ENCODE results near the gene KLHL17.

The KLHL17 gene

DNA sequence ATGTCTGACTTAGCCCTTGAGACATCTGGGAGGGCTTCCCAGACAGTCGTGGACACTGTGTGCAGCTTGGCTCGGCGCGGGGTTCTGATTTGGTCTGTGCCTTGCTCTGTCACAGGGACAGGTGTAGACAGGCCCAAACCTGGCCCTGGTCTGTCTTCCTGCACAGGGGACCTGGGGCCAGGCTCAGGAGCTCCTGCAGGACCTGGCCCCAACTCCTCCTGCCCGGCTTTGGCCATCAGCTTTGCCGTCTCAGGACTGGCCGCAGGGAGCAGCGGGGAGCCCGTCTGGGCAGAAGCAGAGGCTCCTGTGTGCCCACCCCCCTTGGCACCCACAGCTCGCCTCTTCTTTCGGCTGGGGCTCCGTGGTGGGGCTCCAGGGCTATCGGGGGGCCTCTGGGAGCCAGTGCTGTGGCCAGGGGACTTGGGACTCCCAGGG lies 19.8 kb downstream of the KLHL17 start:
- no peak overlapping the region for H2AFZ ChIP-seq (ENCODE audit: low read length)
- H2BK5ac ChIP-seq (ENCODE audit: low read length) = no peak overlapping the region
- no peaks in the 10 kb centered on the region for H3K79me1 ChIP-seq (ENCODE audit: low read depth, low read length)
- H3K18ac ChIP-seq (ENCODE audit: low read length) = no peak overlapping the region
- peaks cover 0 to 60% (median 8%) of the 10 kb centered on the region in 3 experiments for H3K27me3 ChIP-seq (ENCODE audit: control insufficient read depth in 3 of 3, insufficient read depth in 3 of 3, low read depth in 1 of 3, low read length in 3 of 3)
- no peak overlapping the region for H3K27ac ChIP-seq (replicated peaks; ENCODE audit: low read length)
- H2AK5ac ChIP-seq (ENCODE audit: low read depth, low read length) = peak overlapping the region; percentile 84
- no peaks in the 10 kb centered on the region for H3K9me3 ChIP-seq (replicated peaks in 1 of 2; ENCODE audit: control insufficient read depth in 2 of 2, insufficient read depth in 1 of 2, low read depth in 1 of 2, low read length in 2 of 2)
- DNase-seq (ENCODE audit: low spot score) = no peak
- peak overlapping the region; percentile 50 for H3K23ac ChIP-seq (ENCODE audit: low read depth, low read length, poor library complexity)
- no peak overlapping the region for H3K14ac ChIP-seq (ENCODE audit: low read length)
- no CpG with 5 or more reads among the region's 13 CpGs for WGBS, 2 donors (ENCODE audit: extremely low coverage in 2 of 2, insufficient read length in 2 of 2, insufficient replicate concordance in 1 of 2)
- no peak overlapping the region for H3K4ac ChIP-seq (ENCODE audit: low read length)
- peak overlapping the region; percentile 67 for H2BK15ac ChIP-seq (ENCODE audit: low read length)
- H3K4me2 ChIP-seq (ENCODE audit: insufficient read depth, low read length, poor library complexity, severe bottlenecking) = no peak overlapping the region
- no peak overlapping the region for H3K4me3 ChIP-seq (ENCODE audit: low read length in 2 of 2)
- no peak overlapping the region for H3K9ac ChIP-seq (ENCODE audit: low read depth, low read length, poor library complexity)
- no peak overlapping the region for H2BK120ac ChIP-seq (ENCODE audit: low read depth, low read length)
- no peak overlapping the region for H4K8ac ChIP-seq (ENCODE audit: low read depth, low read length)
- H3K4me1 ChIP-seq (ENCODE audit: control insufficient read depth in 2 of 2, insufficient read depth in 1 of 2, low read depth in 1 of 2, low read length in 2 of 2) = peaks cover 0 to 1% of the 10 kb centered on the region in 2 donors
- no peak overlapping the region for H4K91ac ChIP-seq (ENCODE audit: low read depth, low read length, poor library complexity)
- no peaks in the 10 kb centered on the region for H3K36me3 ChIP-seq (replicated peaks in 1 of 2; ENCODE audit: control insufficient read depth in 2 of 2, insufficient read depth in 2 of 2, low read length in 2 of 2)
- no peak overlapping the region for H2BK12ac ChIP-seq (ENCODE audit: low read length)

DNA sequence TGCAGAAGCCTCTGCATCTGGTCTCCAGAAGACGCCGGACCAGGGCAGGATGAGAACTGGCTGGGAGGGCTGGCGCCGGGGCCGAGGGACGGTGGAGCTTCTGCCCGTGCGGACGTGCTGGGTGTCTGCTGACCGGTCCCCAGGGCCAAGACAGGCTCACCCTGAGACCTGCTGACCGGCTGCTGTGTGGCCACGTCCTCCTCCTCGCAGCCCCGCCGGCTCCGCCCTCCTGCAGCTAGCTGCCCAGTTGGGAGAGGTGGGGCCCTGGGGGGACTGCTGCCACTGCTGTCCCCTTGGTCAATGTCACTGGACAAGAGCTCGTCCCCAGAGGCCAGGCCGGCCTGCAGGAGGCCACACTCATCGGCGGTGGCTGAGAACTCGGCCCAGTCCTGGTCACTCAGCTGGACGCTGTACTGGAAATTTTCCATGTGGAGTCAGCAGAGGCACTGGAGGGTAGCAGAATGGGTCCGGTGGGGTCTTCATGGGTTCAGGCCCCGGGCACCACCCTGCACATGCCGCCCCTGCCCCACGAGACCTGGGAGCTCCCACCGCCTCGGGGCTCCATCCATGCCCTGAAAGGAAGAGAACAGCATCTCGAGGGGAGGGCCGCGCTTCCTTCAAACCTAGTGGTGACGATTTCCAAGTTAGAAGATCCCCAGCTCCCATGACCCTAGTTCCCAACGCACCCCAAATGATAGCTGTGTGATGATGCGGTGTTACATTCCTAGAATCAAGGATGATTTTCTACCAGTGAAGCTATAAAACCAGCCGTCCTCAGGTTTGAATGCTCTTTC lies 20.4 kb downstream of the KLHL17 start:
- Histone ChIP-seq H3K9ac (ENCODE audit: low read depth, low read length, poor library complexity) (peak overlapping the region; percentile 60), H2AFZ (ENCODE audit: low read length) (no peak overlapping the region), H2AK5ac (ENCODE audit: low read depth, low read length) (peak overlapping the region; percentile 84), H3K27ac (replicated peaks; ENCODE audit: low read length) (no peak overlapping the region), H2BK12ac (ENCODE audit: low read length) (no peak overlapping the region), H2BK120ac (ENCODE audit: low read depth, low read length) (no peak overlapping the region), H4K91ac (ENCODE audit: low read depth, low read length, poor library complexity) (no peak overlapping the region), H3K4me3 (ENCODE audit: low read length in 2 of 2) (no peak overlapping the region), H3K36me3 (replicated peaks in 1 of 2; ENCODE audit: control insufficient read depth in 2 of 2, insufficient read depth in 2 of 2, low read length in 2 of 2) (no peaks in the 10 kb centered on the region), H3K4me2 (ENCODE audit: insufficient read depth, low read length, poor library complexity, severe bottlenecking) (no peak overlapping the region), H3K79me1 (ENCODE audit: low read depth, low read length) (no peaks in the 10 kb centered on the region), H4K8ac (ENCODE audit: low read depth, low read length) (no peak overlapping the region), H3K4me1 (ENCODE audit: control insufficient read depth in 2 of 2, insufficient read depth in 1 of 2, low read depth in 1 of 2, low read length in 2 of 2) (peaks cover 0 to 1% of the 10 kb centered on the region in 2 donors), H3K23ac (ENCODE audit: low read depth, low read length, poor library complexity) (peak overlapping the region; percentile 80), H3K27me3 (ENCODE audit: control insufficient read depth in 3 of 3, insufficient read depth in 3 of 3, low read depth in 1 of 3, low read length in 3 of 3) (peaks cover 0 to 57% (median 5%) of the 10 kb centered on the region in 3 experiments), H2BK5ac (ENCODE audit: low read length) (peak overlapping the region; percentile 75), H3K9me3 (replicated peaks in 1 of 2; ENCODE audit: control insufficient read depth in 2 of 2, insufficient read depth in 1 of 2, low read depth in 1 of 2, low read length in 2 of 2) (no peaks in the 10 kb centered on the region), H3K14ac (ENCODE audit: low read length) (peak overlapping the region; percentile 71), H3K18ac (ENCODE audit: low read length) (peak overlapping the region; percentile 38), H3K4ac (ENCODE audit: low read length) (no peak overlapping the region), H2BK15ac (ENCODE audit: low read length) (peak overlapping the region; percentile 67)
- DNase-seq (ENCODE audit: low spot score) = no peak
- no CpG with 5 or more reads among the region's 35 CpGs for WGBS, 2 donors (ENCODE audit: extremely low coverage in 2 of 2, insufficient read length in 2 of 2, insufficient replicate concordance in 1 of 2)

DNA sequence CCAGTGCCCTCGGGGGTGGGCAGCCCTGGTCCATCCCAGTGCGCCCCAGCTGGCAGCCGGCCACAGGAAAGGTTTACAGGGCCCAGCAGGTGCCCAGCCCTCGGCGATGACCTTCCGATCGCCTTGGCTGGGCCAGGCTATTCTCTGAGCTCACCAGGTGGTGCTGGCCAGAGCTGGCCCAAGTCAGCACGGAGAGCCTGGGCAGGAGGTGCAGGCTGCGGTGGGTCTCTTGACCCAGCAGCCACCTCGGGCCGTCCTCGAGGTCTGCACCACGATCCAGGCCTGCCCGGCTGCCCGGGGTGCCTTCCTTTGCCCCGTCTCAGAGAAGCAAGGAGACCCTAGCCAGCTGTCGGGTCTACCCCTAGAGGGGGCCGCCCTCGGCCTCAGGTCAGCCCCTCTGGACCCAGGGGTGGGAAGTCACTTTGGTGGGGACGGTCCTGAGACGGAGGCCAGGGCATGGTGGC lies 21.1 kb downstream of the KLHL17 start:
- H3K36me3 ChIP-seq (replicated peaks in 1 of 2; ENCODE audit: control insufficient read depth in 2 of 2, insufficient read depth in 2 of 2, low read length in 2 of 2) = no peaks in the 10 kb centered on the region
- H3K4me1 ChIP-seq (ENCODE audit: control insufficient read depth in 2 of 2, insufficient read depth in 1 of 2, low read depth in 1 of 2, low read length in 2 of 2) = no peaks in the 10 kb centered on the region
- no peak overlapping the region for H4K8ac ChIP-seq (ENCODE audit: low read depth, low read length)
- peak overlapping the region; percentile 48 for H3K18ac ChIP-seq (ENCODE audit: low read length)
- peak overlapping the region; percentile 58 for H2BK12ac ChIP-seq (ENCODE audit: low read length)
- H3K14ac ChIP-seq (ENCODE audit: low read length) = no peak overlapping the region
- H3K4ac ChIP-seq (ENCODE audit: low read length) = no peak overlapping the region
- peak overlapping the region; percentile 52 for H2AK5ac ChIP-seq (ENCODE audit: low read depth, low read length)
- no peak overlapping the region for H3K9ac ChIP-seq (ENCODE audit: low read depth, low read length, poor library complexity)
- DNase-seq (ENCODE audit: low spot score) = no peak
- peak overlapping the region; percentile 43 for H3K23ac ChIP-seq (ENCODE audit: low read depth, low read length, poor library complexity)
- no peak overlapping the region for H3K4me3 ChIP-seq (ENCODE audit: low read length in 2 of 2)
- H3K4me2 ChIP-seq (ENCODE audit: insufficient read depth, low read length, poor library complexity, severe bottlenecking) = no peak overlapping the region
- peaks cover 0 to 51% (median 4%) of the 10 kb centered on the region in 3 experiments for H3K27me3 ChIP-seq (ENCODE audit: control insufficient read depth in 3 of 3, insufficient read depth in 3 of 3, low read depth in 1 of 3, low read length in 3 of 3)
- no peak overlapping the region for H2AFZ ChIP-seq (ENCODE audit: low read length)
- no peaks in the 10 kb centered on the region for H3K9me3 ChIP-seq (replicated peaks in 1 of 2; ENCODE audit: control insufficient read depth in 2 of 2, insufficient read depth in 1 of 2, low read depth in 1 of 2, low read length in 2 of 2)
- H2BK15ac ChIP-seq (ENCODE audit: low read length) = peak overlapping the region; percentile 37
- no peak overlapping the region for H3K27ac ChIP-seq (replicated peaks; ENCODE audit: low read length)
- no peak overlapping the region for H2BK120ac ChIP-seq (ENCODE audit: low read depth, low read length)
- peak overlapping the region; percentile 24 for H2BK5ac ChIP-seq (ENCODE audit: low read length)
- no CpG with 5 or more reads among the region's 21 CpGs for WGBS, 2 donors (ENCODE audit: extremely low coverage in 2 of 2, insufficient read length in 2 of 2, insufficient replicate concordance in 1 of 2)
- no peak overlapping the region for H4K91ac ChIP-seq (ENCODE audit: low read depth, low read length, poor library complexity)
- H3K79me1 ChIP-seq (ENCODE audit: low read depth, low read length) = no peaks in the 10 kb centered on the region

DNA sequence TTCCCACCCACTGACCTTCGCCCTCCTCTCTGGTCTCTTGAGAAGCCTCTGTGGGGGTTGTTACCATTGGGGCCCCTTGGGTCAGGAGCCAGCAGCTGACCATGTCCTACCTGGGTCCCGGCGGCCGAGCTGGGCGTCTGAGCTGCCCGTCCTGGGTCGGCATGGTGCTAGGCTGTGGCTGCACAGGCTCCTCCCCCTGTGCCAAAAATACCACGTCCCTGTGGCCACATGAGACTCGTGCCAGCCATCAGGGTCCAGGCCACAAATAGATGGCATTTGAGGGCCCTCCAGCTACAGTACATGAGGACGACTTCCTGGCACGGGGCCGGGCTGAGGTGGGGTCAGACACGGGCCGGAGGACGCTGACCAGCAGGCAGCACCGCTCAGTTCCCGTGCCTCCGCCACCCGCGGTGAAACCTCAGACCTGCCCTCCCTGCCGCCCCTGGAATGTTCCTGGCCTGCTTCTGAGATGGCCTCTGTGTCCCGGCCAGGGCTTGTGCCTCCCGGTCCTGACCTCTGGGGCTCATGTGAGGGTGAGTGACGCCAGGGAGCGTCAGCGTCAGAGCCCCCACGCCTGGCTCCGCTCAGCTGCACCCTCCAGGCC lies 21.7 kb downstream of the KLHL17 start, which contains the start of gene PERM1:
Gene PERM1, minus strand, starts transcription at position 139 of the 604 bp plus-strand sequence. CDS start 1,064 bp downstream, outside the sequence.
- no peaks in the 10 kb centered on the region for H3K36me3 ChIP-seq (replicated peaks in 1 of 2; ENCODE audit: control insufficient read depth in 2 of 2, insufficient read depth in 2 of 2, low read length in 2 of 2)
- no peak within 1 kb of the TSS for H2BK120ac ChIP-seq (ENCODE audit: low read depth, low read length)
- H3K9me3 ChIP-seq (replicated peaks in 1 of 2; ENCODE audit: control insufficient read depth in 2 of 2, insufficient read depth in 1 of 2, low read depth in 1 of 2, low read length in 2 of 2) = no peaks in the 10 kb centered on the region
- H3K4me3 ChIP-seq (ENCODE audit: low read length in 2 of 2) = no peak within 1 kb of the TSS
- peak within 1 kb of the TSS; percentile 48 for H3K18ac ChIP-seq (ENCODE audit: low read length)
- H2BK15ac ChIP-seq (ENCODE audit: low read length) = peak within 1 kb of the TSS; percentile 89
- no peak within 1 kb of the TSS for H3K27ac ChIP-seq (replicated peaks; ENCODE audit: low read length)
- no peaks in the 10 kb centered on the region for H3K4me1 ChIP-seq (ENCODE audit: control insufficient read depth in 2 of 2, insufficient read depth in 1 of 2, low read depth in 1 of 2, low read length in 2 of 2)
- DNase-seq (ENCODE audit: low spot score) = no peak
- H3K14ac ChIP-seq (ENCODE audit: low read length) = no peak within 1 kb of the TSS
- peaks cover 0 to 51% (median 4%) of the 10 kb centered on the region in 3 experiments for H3K27me3 ChIP-seq (ENCODE audit: control insufficient read depth in 3 of 3, insufficient read depth in 3 of 3, low read depth in 1 of 3, low read length in 3 of 3)
- H2AK5ac ChIP-seq (ENCODE audit: low read depth, low read length) = peak within 1 kb of the TSS; percentile 84
- no peak within 1 kb of the TSS for H3K4me2 ChIP-seq (ENCODE audit: insufficient read depth, low read length, poor library complexity, severe bottlenecking)
- no CpG with 5 or more reads among the region's 28 CpGs for WGBS, 2 donors (ENCODE audit: extremely low coverage in 2 of 2, insufficient read length in 2 of 2, insufficient replicate concordance in 1 of 2)
- H3K4ac ChIP-seq (ENCODE audit: low read length) = no peak within 1 kb of the TSS
- peak within 1 kb of the TSS; percentile 73 for H2BK12ac ChIP-seq (ENCODE audit: low read length)
- peak within 1 kb of the TSS; percentile 67 for H3K23ac ChIP-seq (ENCODE audit: low read depth, low read length, poor library complexity)
- peak within 1 kb of the TSS; percentile 94 for H2BK5ac ChIP-seq (ENCODE audit: low read length)
- H4K8ac ChIP-seq (ENCODE audit: low read depth, low read length) = no peak within 1 kb of the TSS
- H3K79me1 ChIP-seq (ENCODE audit: low read depth, low read length) = no peaks in the 10 kb centered on the region
- peak within 1 kb of the TSS; percentile 83 for H3K9ac ChIP-seq (ENCODE audit: low read depth, low read length, poor library complexity)
- no peak within 1 kb of the TSS for H2AFZ ChIP-seq (ENCODE audit: low read length)
- no peak within 1 kb of the TSS for H4K91ac ChIP-seq (ENCODE audit: low read depth, low read length, poor library complexity)
